Urinary bladder (tissue), 4 donors: ENCODE results near the gene ZNF486. TPM values are rescaled to one million over a fixed set of nuclear protein-coding genes. Genes with fewer than 3 reads are reported as not detected.
"Not testable (repeated sequence)": the region's sequence is repeated elsewhere in the genome, so short reads cannot be mapped to it uniquely, and the experiment has no call there.

Experiments
- DNase-seq: peaks from one replicate; pipeline ENCODE4 v3.0.0-alpha.2; 2015; ENCODE audit errors: extremely low spot score
- H3K27ac ChIP-seq: one replicate; pipeline ENCODE4 v1.5.1; 2013; ENCODE audit warnings: low read depth, mild to moderate bottlenecking, moderate library complexity
- H3K36me3 ChIP-seq: one replicate; pipeline ENCODE4 v1.6.1; 2013; ENCODE audit warnings: mild to moderate bottlenecking, moderate library complexity; ENCODE audit not compliant: insufficient read depth
- H3K4me1 ChIP-seq: one replicate; pipeline ENCODE4 v1.6.1; 2013; ENCODE audit warnings: mild to moderate bottlenecking, moderate library complexity; ENCODE audit not compliant: insufficient read depth
- H3K4me3 ChIP-seq: one replicate; pipeline ENCODE4 v1.5.1; 2013; ENCODE audit warnings: low read depth, low read length
- WGBS: extraction: QIAGEN DNeasy Blood & Tissue Kit; methylation state at CpG from one replicate; pipeline ENCODE4 v1.1.7; 2013; 5-methylcytosine and 5-hydroxymethylcytosine counted together
- polyA plus RNA-seq: library from polyadenylated mRNA; stranded (reverse); fragments of 200-250 nt; gene quantifications from one replicate; pipeline ENCODE4 v1.2.3, GENCODE V29; 2013
- small RNA-seq: library from RNA; depleted of rRNA; stranded (forward); fragments of <200 nt; gene quantifications from one replicate; pipeline ENCODE3, GENCODE V24; 2014
- total RNA-seq: library from RNA; depleted of rRNA; stranded (reverse); fragments of >200 nt; gene quantifications from one replicate; pipeline ENCODE4 v1.2.3, GENCODE V29; 2014
- donor health status: healthy with polysubstance abuse.
- donor health status: healthy.

The ZNF486 gene
- total and polyA plus RNA-seq, 2 donors: 5.1 to 23.4 TPM

GRCh38 chr19:20247016-20247683 is 80.1 kb downstream of the ZNF486 start:
- no peak for DNase-seq
- Histone ChIP-seq H3K27ac (no peak overlapping the region), H3K4me1 (no peaks in the 10 kb centered on the region), H3K4me3 (no peak overlapping the region), H3K36me3 (no peaks in the 10 kb centered on the region)
- 51% methylated on average over 10 of the region's 10 CpGs for WGBS

- 58% methylated on average over 2 of the region's 2 CpGs for WGBS
- not testable (repeated sequence) for H3K36me3 ChIP-seq, H3K4me1 ChIP-seq, H3K27ac ChIP-seq, DNase-seq, H3K4me3 ChIP-seq
These were observed 81.2 kb downstream of the ZNF486 start for GRCh38 chr19:20248258-20248657.

Small RNA genes lying within 50 kb of the gene (small RNA-seq; reads per million reads assigned to genes)
- gene AC011447.4: not detected

Other genes with a start within 250 kb of the ZNF486 start
- 17.4 TPM for gene ZNF682, start 127.7 kb upstream of the ZNF486 start, total RNA-seq
- 3.1 TPM for gene ZNF682, start 127.7 kb upstream of the ZNF486 start, polyA plus RNA-seq
- gene ZNF90, start 89.2 kb upstream of the ZNF486 start, total RNA-seq: 13.4 TPM
- gene ZNF90, start 89.2 kb upstream of the ZNF486 start, polyA plus RNA-seq: 3.3 TPM